Tibial artery (tissue), 4 donors: ENCODE data around the gene SPNS1.

ENCODE experiments used
- DNase-seq, 2 donors: peaks; one replicate each; pipeline ENCODE4 v3.0.0-alpha.2; 2019
- H3K27ac ChIP-seq, 2 donors: fragments of 200-600 bp; sonication (generic) in 1 of 2; 1 replicate in 1 of 2; 2 replicates in 1 of 2; pipeline ENCODE4 v1.5.1; 2018 to 2019; ENCODE audit warnings: mild to moderate bottlenecking in 1 of 2
- H3K27me3 ChIP-seq, 2 donors: fragments of 200-600 bp; sonication (generic) in 1 of 2; one replicate each; pipeline versions ENCODE4 v1.5.1 to v1.6.0; 2016 to 2019
- H3K36me3 ChIP-seq, 3 donors: fragments of 200-600 bp; sonication (generic) in 2 of 3; one replicate each; pipeline ENCODE4 v1.5.1; 2016 to 2019; ENCODE audit warnings: mild to moderate bottlenecking in 2 of 3
- H3K4me1 ChIP-seq, 4 donors: fragments of 200-600 bp; sonication (generic) in 2 of 4; 1 replicate in 3 of 4; 2 replicates in 1 of 4; pipeline ENCODE4 v1.5.1; 2016 to 2019
- H3K4me3 ChIP-seq, 2 donors: fragments of 200-600 bp; sonication (generic) in 1 of 2; 1 replicate in 1 of 2; 2 replicates in 1 of 2; pipeline ENCODE4 v1.5.1; 2018 to 2019; ENCODE audit warnings: mild to moderate bottlenecking in 2 of 2
- H3K9me3 ChIP-seq, 3 donors: fragments of 200-600 bp; sonication (generic) in 1 of 3; one replicate each; pipeline ENCODE4 v1.5.1; 2016 to 2019
- intact Hi-C: fragments of 100-400 bp; cut with DNase I; formaldehyde crosslinking; loops from one replicate; pipeline ENCODE4 v1.15.0; 2023; ENCODE audit warnings: low total_unique reads
- TF ChIP-seq, protein P1 (sequence below), 2 experiments: fragments of 200-600 bp in 1 of 2; fragments of 450-650 bp in 1 of 2; IDR thresholded peaks; one replicate each; pipeline ENCODE4 v1.5.1; 2017 to 2019; ENCODE audit warnings: antibody characterized with exemption in 2 of 2, mild to moderate bottlenecking in 1 of 2, moderate library complexity in 1 of 2

SPNS1 gene

DNA sequence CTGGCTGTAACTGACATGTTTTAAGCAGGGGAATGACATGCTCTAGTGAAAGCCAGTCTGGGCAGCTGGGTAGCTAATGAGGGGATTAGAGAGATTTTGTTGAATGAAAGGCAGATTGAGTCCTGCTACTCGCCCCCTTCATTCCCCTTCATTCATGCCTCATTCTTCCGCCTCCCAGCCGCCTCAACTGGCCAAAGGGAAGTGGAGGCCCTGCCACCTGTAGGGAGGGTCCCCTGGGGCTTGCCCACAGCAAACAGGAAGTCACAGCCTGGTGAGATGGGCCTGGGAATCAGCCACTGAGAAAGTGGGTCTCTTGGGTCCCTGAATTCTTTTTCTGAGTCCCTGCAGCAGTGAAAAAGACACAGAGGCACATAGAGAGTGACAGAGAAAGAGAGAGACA, 43.9 kb upstream of the SPNS1 start:
- intact Hi-C loops: no loop called here
- H3K36me3 ChIP-seq: no peaks in the 10 kb centered on the region
- no peak overlapping the region for H3K4me3 ChIP-seq
- H3K9me3 ChIP-seq: no peaks in the 10 kb centered on the region
- TF ChIP-seq, protein P1, sequence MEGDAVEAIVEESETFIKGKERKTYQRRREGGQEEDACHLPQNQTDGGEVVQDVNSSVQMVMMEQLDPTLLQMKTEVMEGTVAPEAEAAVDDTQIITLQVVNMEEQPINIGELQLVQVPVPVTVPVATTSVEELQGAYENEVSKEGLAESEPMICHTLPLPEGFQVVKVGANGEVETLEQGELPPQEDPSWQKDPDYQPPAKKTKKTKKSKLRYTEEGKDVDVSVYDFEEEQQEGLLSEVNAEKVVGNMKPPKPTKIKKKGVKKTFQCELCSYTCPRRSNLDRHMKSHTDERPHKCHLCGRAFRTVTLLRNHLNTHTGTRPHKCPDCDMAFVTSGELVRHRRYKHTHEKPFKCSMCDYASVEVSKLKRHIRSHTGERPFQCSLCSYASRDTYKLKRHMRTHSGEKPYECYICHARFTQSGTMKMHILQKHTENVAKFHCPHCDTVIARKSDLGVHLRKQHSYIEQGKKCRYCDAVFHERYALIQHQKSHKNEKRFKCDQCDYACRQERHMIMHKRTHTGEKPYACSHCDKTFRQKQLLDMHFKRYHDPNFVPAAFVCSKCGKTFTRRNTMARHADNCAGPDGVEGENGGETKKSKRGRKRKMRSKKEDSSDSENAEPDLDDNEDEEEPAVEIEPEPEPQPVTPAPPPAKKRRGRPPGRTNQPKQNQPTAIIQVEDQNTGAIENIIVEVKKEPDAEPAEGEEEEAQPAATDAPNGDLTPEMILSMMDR (IDR thresholded peaks at IDR 0.05): no peak
- H3K27ac ChIP-seq: no peak overlapping the region
- DNase-seq: no peak
- H3K4me1 ChIP-seq: peaks cover 0 to 5% (median 2%) of the 10 kb centered on the region in 4 donors
- no peaks in the 10 kb centered on the region for H3K27me3 ChIP-seq

DNA sequence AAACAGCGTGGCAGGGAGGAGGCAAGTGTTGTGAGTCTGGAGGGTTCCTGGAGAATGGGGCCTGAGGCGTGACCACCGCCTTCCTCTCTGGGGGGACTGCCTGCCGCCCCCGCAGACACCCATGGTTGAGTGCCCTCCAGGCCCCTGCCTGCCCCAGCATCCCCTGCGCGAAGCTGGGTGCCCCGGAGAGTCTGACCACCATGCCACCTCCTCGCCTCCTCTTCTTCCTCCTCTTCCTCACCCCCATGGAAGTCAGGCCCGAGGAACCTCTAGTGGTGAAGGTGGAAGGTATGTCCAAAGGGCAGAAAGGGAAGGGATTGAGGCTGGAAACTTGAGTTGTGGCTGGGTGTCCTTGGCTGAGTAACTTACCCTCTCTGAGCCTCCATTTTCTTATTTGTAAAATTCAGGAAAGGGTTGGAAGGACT, 42.8 kb upstream of the SPNS1 start, which contains the start of gene CD19:
Gene CD19, plus strand, starts transcription at position 171 of the 425 bp plus-strand sequence. Its CDS starts 30 bp downstream, at position 201.
- no peaks in the 10 kb centered on the region for H3K36me3 ChIP-seq
- no peak within 1 kb of the TSS for H3K4me3 ChIP-seq
- no peak within 1 kb of the TSS for H3K27ac ChIP-seq
- no peaks in the 10 kb centered on the region for H3K9me3 ChIP-seq
- DNase-seq: no peak
- intact Hi-C loops: no loop called here
- H3K27me3 ChIP-seq: peaks cover 0 to 4% of the 10 kb centered on the region in 2 donors
- H3K4me1 ChIP-seq: peaks cover 0 to 5% (median 0%) of the 10 kb centered on the region in 4 donors
- TF ChIP-seq, protein P1 (IDR thresholded peaks at IDR 0.05): no peak

DNA sequence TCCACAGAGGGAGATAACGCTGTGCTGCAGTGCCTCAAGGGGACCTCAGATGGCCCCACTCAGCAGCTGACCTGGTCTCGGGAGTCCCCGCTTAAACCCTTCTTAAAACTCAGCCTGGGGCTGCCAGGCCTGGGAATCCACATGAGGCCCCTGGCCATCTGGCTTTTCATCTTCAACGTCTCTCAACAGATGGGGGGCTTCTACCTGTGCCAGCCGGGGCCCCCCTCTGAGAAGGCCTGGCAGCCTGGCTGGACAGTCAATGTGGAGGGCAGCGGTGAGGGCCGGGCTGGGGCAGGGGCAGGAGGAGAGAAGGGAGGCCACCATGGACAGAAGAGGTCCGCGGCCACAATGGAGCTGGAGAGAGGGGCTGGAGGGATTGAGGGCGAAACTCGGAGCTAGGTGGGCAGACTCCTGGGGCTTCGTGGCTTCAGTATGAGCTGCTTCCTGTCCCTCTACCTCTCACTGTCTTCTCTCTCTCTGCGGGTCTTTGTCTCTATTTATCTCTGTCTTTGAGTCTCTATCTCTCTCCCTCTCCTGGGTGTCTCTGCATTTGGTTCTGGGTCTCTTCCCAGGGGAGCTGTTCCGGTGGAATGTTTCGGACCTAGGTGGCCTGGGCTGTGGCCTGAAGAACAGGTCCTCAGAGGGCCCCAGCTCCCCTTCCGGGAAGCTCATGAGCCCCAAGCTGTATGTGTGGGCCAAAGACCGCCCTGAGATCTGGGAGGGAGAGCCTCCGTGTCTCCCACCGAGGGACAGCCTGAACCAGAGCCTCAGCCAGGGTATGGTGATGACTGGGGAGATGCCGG, 42.0 kb upstream of the SPNS1 start:
- Histone ChIP-seq H3K27me3 (peaks cover 0 to 12% of the 10 kb centered on the region in 2 donors), H3K27ac (no peak overlapping the region), H3K4me1 (peaks cover 0 to 5% (median 0%) of the 10 kb centered on the region in 4 donors), H3K9me3 (no peaks in the 10 kb centered on the region), H3K36me3 (no peaks in the 10 kb centered on the region), H3K4me3 (no peak overlapping the region)
- TF ChIP-seq, protein P1 (IDR thresholded peaks at IDR 0.05): no peak
- intact Hi-C loops: no loop called here
- no peak for DNase-seq

DNA sequence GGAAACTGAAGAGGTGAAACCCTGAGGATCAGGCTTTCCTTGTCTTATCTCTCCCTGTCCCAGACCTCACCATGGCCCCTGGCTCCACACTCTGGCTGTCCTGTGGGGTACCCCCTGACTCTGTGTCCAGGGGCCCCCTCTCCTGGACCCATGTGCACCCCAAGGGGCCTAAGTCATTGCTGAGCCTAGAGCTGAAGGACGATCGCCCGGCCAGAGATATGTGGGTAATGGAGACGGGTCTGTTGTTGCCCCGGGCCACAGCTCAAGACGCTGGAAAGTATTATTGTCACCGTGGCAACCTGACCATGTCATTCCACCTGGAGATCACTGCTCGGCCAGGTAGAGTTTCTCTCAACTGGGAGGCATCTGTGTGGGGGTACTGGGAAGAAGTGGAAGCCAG, 41.4 kb upstream of the SPNS1 start:
- intact Hi-C loops: no loop called here
- H3K27ac ChIP-seq: no peak overlapping the region
- no peak for DNase-seq
- no peaks in the 10 kb centered on the region for H3K9me3 ChIP-seq
- TF ChIP-seq, protein P1 (IDR thresholded peaks at IDR 0.05): no peak
- H3K4me3 ChIP-seq: no peak overlapping the region
- peaks cover 0 to 18% of the 10 kb centered on the region in 2 donors for H3K27me3 ChIP-seq
- H3K4me1 ChIP-seq: peaks cover 0 to 5% (median 0%) of the 10 kb centered on the region in 4 donors
- no peaks in the 10 kb centered on the region for H3K36me3 ChIP-seq

DNA sequence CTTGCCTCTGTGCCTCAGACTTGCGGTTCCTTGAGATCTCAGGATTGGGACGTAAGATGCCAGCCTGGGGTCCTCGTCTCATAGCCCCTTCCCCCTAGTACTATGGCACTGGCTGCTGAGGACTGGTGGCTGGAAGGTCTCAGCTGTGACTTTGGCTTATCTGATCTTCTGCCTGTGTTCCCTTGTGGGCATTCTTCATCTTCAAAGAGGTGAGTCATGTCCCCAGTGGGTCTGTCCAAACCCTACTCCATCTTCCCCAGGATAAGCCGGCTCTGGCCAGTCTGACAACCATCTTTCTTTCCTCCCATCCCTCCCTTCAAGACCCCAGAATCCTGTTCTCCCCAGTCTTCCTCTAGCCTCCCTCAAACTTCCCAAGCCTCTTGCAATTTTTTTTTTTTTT, 39.2 kb upstream of the SPNS1 start:
- Histone ChIP-seq H3K27me3 (peaks cover 0 to 28% of the 10 kb centered on the region in 2 donors), H3K36me3 (no peaks in the 10 kb centered on the region), H3K4me1 (peaks cover 0 to 5% (median 0%) of the 10 kb centered on the region in 4 donors), H3K4me3 (no peak overlapping the region), H3K27ac (no peak overlapping the region), H3K9me3 (no peaks in the 10 kb centered on the region)
- DNase-seq: no peak
- TF ChIP-seq, protein P1 (IDR thresholded peaks at IDR 0.05): no peak
- intact Hi-C loops: no loop called here
